HUES48 (cell line): ENCODE data around the gene TTC1.
A peak's percentile ranks its signal among the peaks of the same experiment; 100 is the strongest.

Experiments used
- H3K27ac ChIP-seq: one replicate; pipeline ENCODE4 v1.7.0; 2013; ENCODE audit warnings: low read depth, low read length, inconsistent platforms
- H3K27me3 ChIP-seq: 2 replicates; pipeline ENCODE4 v1.6.1; 2013; ENCODE audit warnings: mild to moderate bottlenecking, low read length; ENCODE audit not compliant: control insufficient read depth, insufficient read depth
- H3K36me3 ChIP-seq: 2 replicates; pipeline ENCODE4 v1.6.1; 2013; ENCODE audit warnings: low read length; ENCODE audit not compliant: control insufficient read depth, insufficient read depth
- H3K4me1 ChIP-seq: 2 replicates; pipeline ENCODE4 v1.6.1; 2013; ENCODE audit warnings: mild to moderate bottlenecking, low read length; ENCODE audit not compliant: control insufficient read depth, insufficient read depth
- H3K4me3 ChIP-seq: 2 replicates; pipeline ENCODE4 v1.5.1; 2013; ENCODE audit warnings: mild to moderate bottlenecking, low read depth, low read length
- H3K9ac ChIP-seq: 2 replicates; pipeline ENCODE4 v1.6.1; 2013; ENCODE audit warnings: mild to moderate bottlenecking, low read depth, low read length, moderate library complexity
- H3K9me3 ChIP-seq: 2 replicates; pipeline ENCODE4 v1.6.1; 2013; ENCODE audit warnings: low read length; ENCODE audit not compliant: control insufficient read depth, insufficient read depth

TTC1 gene

GRCh38 chr5:159972538-159973362, 36.2 kb upstream of the TTC1 start:
- Histone ChIP-seq H3K9ac (no peak overlapping the region), H3K27ac (no peak overlapping the region), H3K4me3 (no peak overlapping the region; the same call in 1 of the 2 replicates), H3K36me3 (no peaks in the 10 kb centered on the region), H3K9me3 (no peaks in the 10 kb centered on the region), H3K27me3 (peaks cover 41% of the 10 kb centered on the region), H3K4me1 (peaks cover 4% of the 10 kb centered on the region; the same call in 1 of the 2 replicates)

- Histone ChIP-seq H3K27me3 (peaks cover 39% of the 10 kb centered on the region), H3K27ac (no peak overlapping the region), H3K9me3 (no peaks in the 10 kb centered on the region)
Measured at GRCh38 chr5:159975462-159976019, 33.4 kb upstream of the TTC1 start.

GRCh38 chr5:159976921-159977320, 32.0 kb upstream of the TTC1 start:
- Histone ChIP-seq H3K27me3 (peaks cover 27% of the 10 kb centered on the region), H3K36me3 (no peaks in the 10 kb centered on the region), H3K4me3 (no peak overlapping the region), H3K9me3 (no peaks in the 10 kb centered on the region), H3K4me1 (no peaks in the 10 kb centered on the region), H3K27ac (no peak overlapping the region), H3K9ac (no peak overlapping the region)

More at GRCh38 chr5:159975462-159976019, 33.4 kb upstream of the TTC1 start:
- peaks cover 4% of the 10 kb centered on the region; the same call in 1 of the 2 replicates for H3K4me1 ChIP-seq
- H3K36me3 ChIP-seq, result no peaks in the 10 kb centered on the region
- H3K4me3 ChIP-seq, result no peak overlapping the region
- no peak overlapping the region for H3K9ac ChIP-seq

GRCh38 chr5:159978358-159978757, 30.6 kb upstream of the TTC1 start:
- H3K4me3 ChIP-seq, result no peak overlapping the region
- no peaks in the 10 kb centered on the region for H3K4me1 ChIP-seq
- H3K9me3 ChIP-seq, result no peaks in the 10 kb centered on the region
- H3K27me3 ChIP-seq, result peaks cover 13% of the 10 kb centered on the region
- H3K27ac ChIP-seq, result no peak overlapping the region
- H3K36me3 ChIP-seq, result no peaks in the 10 kb centered on the region
- no peak overlapping the region for H3K9ac ChIP-seq

- Histone ChIP-seq H3K4me3 (no peak overlapping the region), H3K27ac (no peak overlapping the region), H3K36me3 (no peaks in the 10 kb centered on the region), H3K9ac (no peak overlapping the region), H3K9me3 (no peaks in the 10 kb centered on the region), H3K4me1 (no peaks in the 10 kb centered on the region), H3K27me3 (peaks cover 24% of the 10 kb centered on the region)
Measured at GRCh38 chr5:159982421-159983173, 26.3 kb upstream of the TTC1 start.

- Histone ChIP-seq H3K27ac (no peak overlapping the region), H3K27me3 (peaks cover 20% of the 10 kb centered on the region), H3K4me1 (no peaks in the 10 kb centered on the region), H3K9ac (no peak overlapping the region), H3K36me3 (no peaks in the 10 kb centered on the region), H3K4me3 (peak overlapping the region; percentile 60), H3K9me3 (0 out of 2 replicates have a peak, but pooled peaks cover 4% of the 10 kb centered on the region)
Measured at GRCh38 chr5:159987031-159987674, 21.8 kb upstream of the TTC1 start.

GRCh38 chr5:159990506-159990905, 18.4 kb upstream of the TTC1 start:
- H3K9ac ChIP-seq, result no peak overlapping the region
- no peak overlapping the region for H3K4me3 ChIP-seq
- 0 out of 2 replicates have a peak, but pooled peaks cover 4% of the 10 kb centered on the region for H3K9me3 ChIP-seq
- H3K36me3 ChIP-seq, result no peaks in the 10 kb centered on the region
- H3K27me3 ChIP-seq, result peaks cover 20% of the 10 kb centered on the region
- no peak overlapping the region for H3K27ac ChIP-seq
- H3K4me1 ChIP-seq, result no peaks in the 10 kb centered on the region

- Histone ChIP-seq H3K4me1 (no peaks in the 10 kb centered on the region), H3K9me3 (0 out of 2 replicates have a peak, but pooled peaks cover 4% of the 10 kb centered on the region), H3K27me3 (0 out of 2 replicates have a peak, but pooled peaks cover 1% of the 10 kb centered on the region), H3K36me3 (no peaks in the 10 kb centered on the region), H3K9ac (no peak overlapping the region), H3K4me3 (no peak overlapping the region), H3K27ac (no peak overlapping the region)
Measured at GRCh38 chr5:159992566-159992965, 16.4 kb upstream of the TTC1 start.

GRCh38 chr5:159993194-159993593, 15.7 kb upstream of the TTC1 start:
- no peak overlapping the region for H3K4me3 ChIP-seq
- no peaks in the 10 kb centered on the region for H3K4me1 ChIP-seq
- H3K9me3 ChIP-seq, result 0 out of 2 replicates have a peak, but pooled peaks cover 4% of the 10 kb centered on the region
- no peaks in the 10 kb centered on the region for H3K36me3 ChIP-seq
- H3K27me3 ChIP-seq, result no peaks in the 10 kb centered on the region
- H3K27ac ChIP-seq, result no peak overlapping the region
- H3K9ac ChIP-seq, result no peak overlapping the region

GRCh38 chr5:159995907-159996306, 13.0 kb upstream of the TTC1 start:
- Histone ChIP-seq H3K4me3 (no peak overlapping the region), H3K27me3 (no peaks in the 10 kb centered on the region), H3K9me3 (no peaks in the 10 kb centered on the region), H3K4me1 (no peaks in the 10 kb centered on the region), H3K9ac (no peak overlapping the region), H3K36me3 (no peaks in the 10 kb centered on the region), H3K27ac (no peak overlapping the region)
